Liver (tissue), 9 donors: ENCODE measurements around the gene SLC35B3. TPM values are rescaled to one million over a fixed set of nuclear protein-coding genes. Genes with fewer than 3 reads are reported as not detected.
"Not testable (repeated sequence)": the region's sequence is repeated elsewhere in the genome, so short reads cannot be mapped to it uniquely, and the experiment has no call there.

Source experiments
- DNase-seq: peaks from one replicate; pipeline ENCODE4 v3.0.0-alpha.2; 2017; ENCODE audit warnings: low spot score
- H3K27ac ChIP-seq, 2 donors: one replicate each; pipeline ENCODE4 v1.7.0; 2013; ENCODE audit warnings: inconsistent platforms in 2 of 2, low read length in 2 of 2, control low read depth in 1 of 2, low read depth in 1 of 2, mild to moderate bottlenecking in 1 of 2
- H3K27me3 ChIP-seq, 4 donors: one replicate each; pipeline versions ENCODE4 v1.6.1 to v1.7.0; 2013; ENCODE audit warnings: low read length in 3 of 4, inconsistent platforms in 1 of 4, mild to moderate bottlenecking in 1 of 4, moderate library complexity in 1 of 4; ENCODE audit not compliant: control insufficient read depth in 4 of 4, insufficient read depth in 4 of 4
- H3K36me3 ChIP-seq, 4 donors: one replicate each; pipeline versions ENCODE4 v1.6.1 to v1.7.0; 2013; ENCODE audit warnings: low read length in 3 of 4, mild to moderate bottlenecking in 3 of 4, low read depth in 1 of 4, moderate library complexity in 1 of 4; ENCODE audit not compliant: control insufficient read depth in 4 of 4, insufficient read depth in 3 of 4
- H3K4me1 ChIP-seq, 4 donors: one replicate each; pipeline versions ENCODE4 v1.6.1 to v1.7.0; 2013; ENCODE audit warnings: low read length in 3 of 4, mild to moderate bottlenecking in 3 of 4, moderate library complexity in 1 of 4; ENCODE audit not compliant: control insufficient read depth in 4 of 4, insufficient read depth in 4 of 4
- H3K4me3 ChIP-seq, 3 donors: one replicate each; pipeline versions ENCODE4 v1.6.1 to v1.7.0; 2013; ENCODE audit warnings: low read length in 3 of 3, control low read depth in 1 of 3, low read depth in 1 of 3, mild to moderate bottlenecking in 1 of 3
- H3K9ac ChIP-seq, 2 donors: one replicate each; pipeline ENCODE4 v1.7.0; 2013; ENCODE audit warnings: low read length in 2 of 2, mild to moderate bottlenecking in 2 of 2, moderate library complexity in 2 of 2, control low read depth in 1 of 2, low read depth in 1 of 2
- H3K9me3 ChIP-seq, 4 donors: one replicate each; pipeline versions ENCODE4 v1.6.1 to v1.7.0; 2013; ENCODE audit warnings: low read length in 3 of 4; ENCODE audit not compliant: control insufficient read depth in 4 of 4
- ATF3 ChIP-seq: IDR thresholded peaks from 2 replicates; pipeline ENCODE4 v1.6.1; 2016; ENCODE audit warnings: antibody characterized with exemption
- CTCF ChIP-seq: fragments of 150-350 bp; IDR thresholded peaks from 2 replicates; pipeline ENCODE4 v1.5.1; 2017; ENCODE audit warnings: improper control_type of control experiment, low read depth, low read length; ENCODE audit not compliant: missing input control
- EGR1 ChIP-seq, 2 donors: IDR thresholded peaks; 2 replicates each; pipeline ENCODE4 v1.6.1; 2016 to 2018; ENCODE audit warnings: antibody characterized with exemption in 2 of 2, low read depth in 2 of 2
- FOXA2 ChIP-seq: IDR thresholded peaks from 2 replicates; pipeline ENCODE4 v1.6.1; 2016; ENCODE audit warnings: antibody characterized with exemption
- HNF4A ChIP-seq, 2 donors: conservative IDR thresholded peaks; 2 replicates each; pipeline ENCODE4 v1.6.1; 2016; ENCODE audit warnings: antibody characterized with exemption in 2 of 2, mild to moderate bottlenecking in 2 of 2
- HNF4G ChIP-seq: IDR thresholded peaks from 2 replicates; pipeline ENCODE4 v1.6.1; 2016; ENCODE audit warnings: antibody characterized with exemption
- JUND ChIP-seq, 2 donors: IDR thresholded peaks; 2 replicates each; pipeline ENCODE4 v1.6.1; 2016; ENCODE audit warnings: antibody characterized with exemption in 2 of 2
- NR2F2 ChIP-seq: IDR thresholded peaks from 2 replicates; pipeline ENCODE4 v1.6.1; 2016; ENCODE audit warnings: antibody characterized with exemption
- RXRA ChIP-seq, 2 donors: IDR thresholded peaks; 2 replicates each; pipeline ENCODE4 v1.6.1; 2017 to 2018; ENCODE audit warnings: antibody characterized with exemption in 2 of 2, mild to moderate bottlenecking in 1 of 2
- TAF1 ChIP-seq: conservative IDR thresholded peaks from 2 replicates; pipeline ENCODE4 v1.6.1; 2016; ENCODE audit warnings: antibody characterized with exemption, mild to moderate bottlenecking
- YY1 ChIP-seq: IDR thresholded peaks from 2 replicates; pipeline ENCODE4 v1.6.1; 2016; ENCODE audit warnings: antibody characterized with exemption, mild to moderate bottlenecking
- WGBS: extraction: QIAGEN DNeasy Blood & Tissue Kit; methylation state at CpG from one replicate; pipeline ENCODE4 v1.1.7; 2013; 5-methylcytosine and 5-hydroxymethylcytosine counted together
- polyA plus RNA-seq, 2 donors: library from polyadenylated mRNA; stranded (reverse) in 1 of 2; unstranded in 1 of 2; fragments of 200-250 nt in 1 of 2; fragments of >200 nt in 1 of 2; fragmentation: Nextera tagmentation in 1 of 2; extraction: Ambion mirVana in 1 of 2; gene quantifications; one replicate each; pipeline versions ENCODE4 v1.2.1 to v1.2.3, GENCODE V29; 2013 to 2015
- total RNA-seq, 2 donors: library from RNA; depleted of rRNA; stranded (reverse); fragments of >200 nt; gene quantifications; one replicate each; pipeline ENCODE4 v1.2.3, GENCODE V29; 2014
- TF ChIP-seq, protein P1 (sequence below): IDR thresholded peaks from 2 replicates; pipeline ENCODE4 v1.6.1; 2016; ENCODE audit warnings: antibody characterized with exemption
- TF ChIP-seq, protein P2 (sequence below): IDR thresholded peaks from 2 replicates; pipeline ENCODE4 v1.6.1; 2016; ENCODE audit warnings: antibody characterized with exemption
- donor health status: healthy.
- donor health status: healthy.
- donor health status: healthy.
- donor health status: healthy.
- donor health status: healthy.

SLC35B3 gene
- total and polyA plus RNA-seq, 4 donors: 11.8 to 12.7 (median 12.2) TPM

DNA sequence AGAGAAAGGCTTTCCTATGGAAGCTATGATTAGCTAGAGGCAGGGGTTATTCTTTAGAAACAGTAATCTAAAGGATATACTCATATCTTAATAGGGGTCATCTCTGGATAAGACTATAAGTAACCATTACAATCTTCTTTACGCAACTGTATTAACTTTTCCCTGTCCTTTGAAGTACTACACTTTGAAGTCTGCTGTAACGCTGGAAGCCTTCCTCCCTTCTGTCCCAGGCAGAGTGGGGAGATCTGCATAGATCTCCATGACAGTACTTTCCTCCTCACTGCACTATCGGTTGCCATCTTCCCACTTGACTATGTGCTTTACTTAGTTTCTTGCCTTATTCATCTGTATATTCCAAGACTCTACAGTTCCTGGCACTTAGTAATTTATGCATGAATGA, 20.1 kb downstream of the SLC35B3 start:
- WGBS: 97% methylated on average over 3 of the region's 3 CpGs
- DNase-seq: no peak

GRCh38 chr6:8414844-8415243, 20.5 kb downstream of the SLC35B3 start:
- 92% methylated on average over 3 of the region's 3 CpGs for WGBS
- Histone ChIP-seq H3K27ac (no peak overlapping the region), H3K4me1 (no peaks in the 10 kb centered on the region), H3K4me3 (no peak overlapping the region), H3K36me3 (peaks cover 3 to 62% (median 51%) of the 10 kb centered on the region in 4 donors), H3K9me3 (no peaks in the 10 kb centered on the region), H3K27me3 (no peaks in the 10 kb centered on the region), H3K9ac (no peak overlapping the region)
- no peak for TF ChIP-seq CTCF
- no peak for TF ChIP-seq JUND (IDR thresholded peaks at IDR 0.05)
- no peak for TF ChIP-seq HNF4G
- DNase-seq: no peak

More for the DNA sequence above, 20.1 kb downstream of the SLC35B3 start:
- Histone ChIP-seq H3K27me3 (no peaks in the 10 kb centered on the region), H3K9ac (no peak overlapping the region), H3K4me3 (no peak overlapping the region), H3K36me3 (peaks cover 3 to 61% (median 50%) of the 10 kb centered on the region in 4 donors), H3K27ac (no peak overlapping the region), H3K9me3 (no peaks in the 10 kb centered on the region), H3K4me1 (no peaks in the 10 kb centered on the region)
- TF ChIP-seq ATF3 (no peak), HNF4A (conservative IDR thresholded peaks at IDR 0.05) (no peak), EGR1 (IDR thresholded peaks at IDR 0.05; ENCODE audit: low read depth in 2 of 2) (no peak), RXRA (IDR thresholded peaks at IDR 0.05) (no peak), TAF1 (no peak), NR2F2 (no peak), FOXA2 (no peak), HNF4G (no peak), YY1 (no peak)
- TF ChIP-seq, protein P1, sequence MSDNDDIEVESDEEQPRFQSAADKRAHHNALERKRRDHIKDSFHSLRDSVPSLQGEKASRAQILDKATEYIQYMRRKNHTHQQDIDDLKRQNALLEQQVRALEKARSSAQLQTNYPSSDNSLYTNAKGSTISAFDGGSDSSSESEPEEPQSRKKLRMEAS: no peak
- TF ChIP-seq, protein P2, sequence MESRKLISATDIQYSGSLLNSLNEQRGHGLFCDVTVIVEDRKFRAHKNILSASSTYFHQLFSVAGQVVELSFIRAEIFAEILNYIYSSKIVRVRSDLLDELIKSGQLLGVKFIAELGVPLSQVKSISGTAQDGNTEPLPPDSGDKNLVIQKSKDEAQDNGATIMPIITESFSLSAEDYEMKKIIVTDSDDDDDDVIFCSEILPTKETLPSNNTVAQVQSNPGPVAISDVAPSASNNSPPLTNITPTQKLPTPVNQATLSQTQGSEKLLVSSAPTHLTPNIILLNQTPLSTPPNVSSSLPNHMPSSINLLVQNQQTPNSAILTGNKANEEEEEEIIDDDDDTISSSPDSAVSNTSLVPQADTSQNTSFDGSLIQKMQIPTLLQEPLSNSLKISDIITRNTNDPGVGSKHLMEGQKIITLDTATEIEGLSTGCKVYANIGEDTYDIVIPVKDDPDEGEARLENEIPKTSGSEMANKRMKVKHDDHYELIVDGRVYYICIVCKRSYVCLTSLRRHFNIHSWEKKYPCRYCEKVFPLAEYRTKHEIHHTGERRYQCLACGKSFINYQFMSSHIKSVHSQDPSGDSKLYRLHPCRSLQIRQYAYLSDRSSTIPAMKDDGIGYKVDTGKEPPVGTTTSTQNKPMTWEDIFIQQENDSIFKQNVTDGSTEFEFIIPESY: no peak

DNA sequence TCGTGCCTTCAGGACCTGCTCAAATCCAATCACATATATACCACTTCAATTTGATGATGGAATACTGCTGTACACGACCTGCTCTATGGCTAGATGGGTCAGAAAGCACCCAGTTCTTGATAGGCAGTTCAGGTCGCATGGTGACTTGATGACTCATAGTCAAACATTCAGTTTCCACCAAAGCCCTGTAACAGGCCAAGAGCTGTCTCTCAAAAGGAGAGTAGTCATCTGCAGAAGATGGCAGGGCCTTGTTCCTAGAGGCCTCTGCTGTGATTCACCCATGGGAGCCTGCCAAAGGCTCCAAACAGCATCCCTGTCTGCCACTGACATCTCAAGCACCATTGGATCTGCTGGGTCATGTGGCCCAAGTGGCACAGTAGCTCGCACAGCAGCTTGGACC, 29.4 kb downstream of the SLC35B3 start:
- not testable (repeated sequence) for H3K27me3 ChIP-seq, H3K9ac ChIP-seq, H3K4me3 ChIP-seq, H3K9me3 ChIP-seq, DNase-seq, H3K27ac ChIP-seq, H3K4me1 ChIP-seq
- 87% methylated on average over 4 of the region's 4 CpGs for WGBS
- peaks cover 0 to 12% (median 10%) of the 10 kb centered on the region in 4 donors for H3K36me3 ChIP-seq
